Hematopoietic multipotent progenitor cell treated with erythropoietin and hydrocortisone succinate and interleukin-3 and kit ligand, for 17 days (in vitro differentiated cells): ENCODE results near the gene SGIP1.

Experiments used
- DNase-seq: peaks from one replicate; pipeline ENCODE4 v3.0.0-alpha.2; 2015; ENCODE audit warnings: low spot score

SGIP1 gene

GRCh38 chr1:66533804-66534740, at the start of gene SGIP1:
TSS of gene SGIP1 (plus strand) at chr1:66534153. CDS start at chr1:66534359, 206 bp downstream.
- peak; percentile 55 for DNase-seq

- DNase-seq: no peak
Observed at GRCh38 chr1:66489151-66489550, 44.8 kb upstream of the SGIP1 start.

GRCh38 chr1:66489972-66490601, 43.9 kb upstream of the SGIP1 start:
- no peak for DNase-seq

- DNase-seq: no peak
Observed at GRCh38 chr1:66490816-66491215, 43.1 kb upstream of the SGIP1 start.

- DNase-seq: no peak
Observed at GRCh38 chr1:66492424-66492823, 41.5 kb upstream of the SGIP1 start.

- DNase-seq: no peak
Observed at GRCh38 chr1:66493731-66494130, 40.2 kb upstream of the SGIP1 start.

- no peak for DNase-seq
Observed at GRCh38 chr1:66494482-66494881, 39.5 kb upstream of the SGIP1 start.

- no peak for DNase-seq
Observed at GRCh38 chr1:66495495-66495894, 38.5 kb upstream of the SGIP1 start.

GRCh38 chr1:66497910-66498309, 36.0 kb upstream of the SGIP1 start:
- no peak for DNase-seq

GRCh38 chr1:66500301-66500700, 33.7 kb upstream of the SGIP1 start:
- no peak for DNase-seq

GRCh38 chr1:66502086-66502485, 31.9 kb upstream of the SGIP1 start:
- DNase-seq: no peak

- peak; percentile 18 for DNase-seq
Observed at GRCh38 chr1:66503841-66504470, 30.0 kb upstream of the SGIP1 start.

- DNase-seq: no peak
Observed at GRCh38 chr1:66505671-66506392, 28.1 kb upstream of the SGIP1 start.

GRCh38 chr1:66506393-66506687, 27.6 kb upstream of the SGIP1 start:
- DNase-seq: no peak

GRCh38 chr1:66506991-66507390, 27.0 kb upstream of the SGIP1 start:
- DNase-seq: no peak

GRCh38 chr1:66510407-66510806, 23.5 kb upstream of the SGIP1 start:
- DNase-seq: no peak

- no peak for DNase-seq
Observed at GRCh38 chr1:66511118-66511517, 22.8 kb upstream of the SGIP1 start.

- no peak for DNase-seq
Observed at GRCh38 chr1:66517959-66518358, 16.0 kb upstream of the SGIP1 start.

GRCh38 chr1:66518654-66519053, 15.3 kb upstream of the SGIP1 start:
- no peak for DNase-seq

GRCh38 chr1:66519992-66520391, 14.0 kb upstream of the SGIP1 start:
- no peak for DNase-seq

- no peak for DNase-seq
Observed at GRCh38 chr1:66520655-66521054, 13.3 kb upstream of the SGIP1 start.

- DNase-seq: no peak
Observed at GRCh38 chr1:66521721-66522365, 12.1 kb upstream of the SGIP1 start.
